HCT116 (cell line): ENCODE data around the gene OR10S1. TPM values are rescaled to one million over a fixed set of nuclear protein-coding genes. Genes with fewer than 3 reads are reported as not detected.

Experiments
- ATAC-seq: fragments of 200-7000 bp; cut with Tn5 transposase; 2 replicates; pipeline ENCODE4 v1.9.1; 2020; ENCODE audit warnings: mild to moderate bottlenecking, moderate library complexity
- BruUV-seq: library from RNA; stranded (reverse); fragments of 400-500 nt; replicated peaks from 2 replicates; lab custom pipeline; 2021; lab: Mats Ljungman, UMichigan
- CTCF ChIA-PET: fragments of 300-600 bp; sonication (Branson Sonifier 250); formaldehyde crosslinking; loops from one replicate; lab custom pipeline; 2021; ENCODE audit warnings: antibody characterized with exemption; lab: Charles Lee
- POLR2A ChIA-PET: fragments of 300-600, 350-600 bp; sonication (Branson Sonifier 250); formaldehyde crosslinking; loops from one replicate; lab custom pipeline; 2021; ENCODE audit warnings: antibody characterized with exemption; lab: Charles Lee
- RAD21 ChIA-PET, 2 experiments: fragments of 300-600 bp; sonication (Branson Sonifier 250); formaldehyde crosslinking; loops; one replicate each; lab custom pipeline; 2023; ENCODE audit warnings: low total read pairs in 2 of 2; ENCODE audit not compliant: uncharacterized antibody in 2 of 2, unreplicated experiment in 2 of 2, low non-redundant PET in 1 of 2; lab: Charles Lee
- DNase-seq: peaks from one replicate; pipeline ENCODE4 v3.0.0-alpha.2; 2010; ENCODE audit warnings: low read depth, low spot score
- H2AFZ ChIP-seq: fragments of 200-600 bp; shearing (Covaris generic), sonication (generic); 2 replicates; pipeline ENCODE4 v1.6.1; 2017; ENCODE audit warnings: low read depth, mixed run types, mixed read lengths, antibody characterized with exemption, low read length; ENCODE audit not compliant: poor library complexity, severe bottlenecking
- H3K27ac ChIP-seq: 2 replicates; pipeline ENCODE4 v1.5.1; 2012; ENCODE audit warnings: low read depth, low read length
- H3K27me3 ChIP-seq: fragments of 200-600 bp; sonication (generic); 2 replicates; pipeline ENCODE4 v1.6.1; 2016; ENCODE audit warnings: mixed run types, low read length, mixed read lengths; ENCODE audit not compliant: insufficient read depth
- H3K36me3 ChIP-seq, 2 experiments: fragments of 200-500 bp in 1 of 2; fragments of 200-600 bp in 1 of 2; sonication (Bioruptor generic) in 1 of 2; sonication (generic) in 1 of 2; 2 replicates each; pipeline versions ENCODE4 v1.5.1 to v1.6.1; 2014 to 2016; ENCODE audit warnings: low read length in 2 of 2, inconsistent platforms in 1 of 2, mixed read lengths in 1 of 2, mixed run types in 1 of 2; ENCODE audit not compliant: insufficient read depth in 2 of 2, control insufficient read depth in 1 of 2
- H3K4me1 ChIP-seq, 2 experiments: fragments of 200-600 bp in 1 of 2; sonication (generic) in 1 of 2; 2 replicates each; pipeline versions ENCODE4 v1.5.1 to v1.6.1; 2012 to 2017; ENCODE audit warnings: low read length in 2 of 2, inconsistent platforms in 1 of 2, mild to moderate bottlenecking in 1 of 2, mixed read lengths in 1 of 2, mixed run types in 1 of 2, moderate library complexity in 1 of 2; ENCODE audit not compliant: insufficient read depth in 2 of 2, control insufficient read depth in 1 of 2
- H3K4me2 ChIP-seq: fragments of 200-600 bp; sonication (generic); 2 replicates; pipeline ENCODE4 v1.6.1; 2017; ENCODE audit warnings: mixed run types, low read length, mixed read lengths
- H3K4me3 ChIP-seq, 2 experiments: fragments of 200-600 bp in 1 of 2; sonication (generic) in 1 of 2; replicated peaks in 1 of 2; 2 replicates each; pipeline ENCODE4 v1.5.1; 2011 to 2016; ENCODE audit warnings: low read length in 2 of 2, control low read depth in 1 of 2, low read depth in 1 of 2, mild to moderate bottlenecking in 1 of 2, mixed read lengths in 1 of 2, mixed run types in 1 of 2
- H3K79me2 ChIP-seq: fragments of 200-600 bp; sonication (generic); 2 replicates; pipeline ENCODE4 v1.6.1; 2017; ENCODE audit warnings: mild to moderate bottlenecking, mixed run types, low read length, moderate library complexity, mixed read lengths; ENCODE audit not compliant: insufficient read depth
- H3K9ac ChIP-seq: fragments of 200-600 bp; sonication (generic); 2 replicates; pipeline ENCODE4 v1.6.1; 2016; ENCODE audit warnings: low read length, mixed read lengths
- H3K9me2 ChIP-seq: fragments of 200-600 bp; sonication (generic), shearing (Covaris generic); 2 replicates; pipeline ENCODE4 v1.6.1; 2017; ENCODE audit warnings: mixed run types, mild to moderate bottlenecking, moderate library complexity; ENCODE audit not compliant: insufficient read depth
- H3K9me3 ChIP-seq, 2 experiments: fragments of 200-500 bp in 1 of 2; fragments of 200-600 bp in 1 of 2; sonication (Bioruptor generic) in 1 of 2; sonication (generic) in 1 of 2; 2 replicates each; pipeline ENCODE4 v1.6.1; 2014 to 2017; ENCODE audit warnings: low read length in 2 of 2, mixed read lengths in 2 of 2, inconsistent platforms in 1 of 2, low read depth in 1 of 2, mild to moderate bottlenecking in 1 of 2, mixed run types in 1 of 2, moderate library complexity in 1 of 2; ENCODE audit not compliant: control insufficient read depth in 1 of 2, insufficient read depth in 1 of 2
- H4K20me1 ChIP-seq: fragments of 200-600 bp; sonication (generic), shearing (Covaris generic); 2 replicates; pipeline ENCODE4 v1.6.1; 2017; ENCODE audit warnings: mixed run types, mild to moderate bottlenecking, moderate library complexity; ENCODE audit not compliant: insufficient read depth
- CBX3 ChIP-seq: IDR thresholded peaks from 2 replicates; pipeline ENCODE4 v1.6.1; 2012; ENCODE audit warnings: low read depth
- CEBPB ChIP-seq: IDR thresholded peaks from 2 replicates; pipeline ENCODE4 v1.6.1; 2012; ENCODE audit warnings: low read depth
- CTCF ChIP-seq, 3 experiments: fragments of 200-600 bp in 1 of 3; sonication (generic) in 1 of 3; IDR thresholded peaks in 2 of 3; conservative IDR thresholded peaks in 1 of 3; 2 replicates each; pipeline ENCODE4 v1.5.1; 2012 to 2017; ENCODE audit warnings: low read depth in 2 of 3, low read length in 2 of 3, antibody characterized with exemption in 1 of 3, borderline replicate concordance in 1 of 3, control low read depth in 1 of 3, mild to moderate bottlenecking in 1 of 3, mixed read lengths in 1 of 3, mixed run types in 1 of 3, moderate library complexity in 1 of 3; ENCODE audit not compliant: insufficient read depth in 1 of 3
- EZH2 ChIP-seq: fragments of 200-600 bp; sonication (generic); IDR thresholded peaks from 2 replicates; pipeline ENCODE4 v1.6.1; 2017; ENCODE audit warnings: antibody characterized with exemption, mixed run types
- JUND ChIP-seq: IDR thresholded peaks from 2 replicates; pipeline ENCODE4 v1.6.1; 2012
- SIN3A ChIP-seq: IDR thresholded peaks from 2 replicates; pipeline ENCODE4 v1.6.1; 2012; ENCODE audit warnings: low read depth
- SP1 ChIP-seq: IDR thresholded peaks from 2 replicates; pipeline ENCODE4 v1.6.1; 2012; ENCODE audit warnings: low read depth
- SRF ChIP-seq: IDR thresholded peaks from 2 replicates; pipeline ENCODE4 v1.6.1; 2012; ENCODE audit warnings: low read depth
- TCF7L2 ChIP-seq: IDR thresholded peaks from 2 replicates; pipeline ENCODE4 v1.7.0; 2011; ENCODE audit warnings: borderline replicate concordance, inconsistent platforms; ENCODE audit not compliant: insufficient read depth, insufficient read length; ENCODE audit errors: extremely low read depth
- ZBTB33 ChIP-seq: IDR thresholded peaks from 2 replicates; pipeline ENCODE4 v1.6.1; 2011; ENCODE audit warnings: mild to moderate bottlenecking, low read length, moderate library complexity; ENCODE audit not compliant: insufficient replicate concordance; ENCODE audit errors: extremely low read depth
- ZNF274 ChIP-seq: fragments of 200-500 bp; sonication (Bioruptor generic); IDR thresholded peaks from 2 replicates; pipeline ENCODE4 v1.6.1; 2014; ENCODE audit warnings: mild to moderate bottlenecking, low read depth, low read length, inconsistent platforms
- intact Hi-C: fragments of 100-400 bp; cut with micrococcal nuclease; formaldehyde crosslinking; loops from 2 replicates; pipeline ENCODE4 v1.10.0; 2022
- total RNA-seq: library from RNA; stranded (reverse); gene quantifications from one replicate; pipeline ENCODE4 v1.2.1, GENCODE V29; 2021; ENCODE audit not compliant: unreplicated experiment

The OR10S1 gene
- total RNA-seq, 1 experiment from 2014 or later: not detected

GRCh38 chr11:123943738-123944137, 33.8 kb downstream of the OR10S1 start, which contains the start of gene OR6T1:
Gene OR6T1 (minus strand): TSS chr11:123943838. CDS start chr11:123943838, 0 bp downstream.
- intact Hi-C loops: no loop called here
- H3K27ac ChIP-seq: no peak within 1 kb of the TSS
- no peak within 1 kb of the TSS for H3K4me2 ChIP-seq
- no peak within 1 kb of the TSS for H3K9ac ChIP-seq
- ChIA-PET CTCF (no interaction called here), RAD21 (no interaction called here), POLR2A (no interaction called here)
- no peaks in the 10 kb centered on the region for H3K4me1 ChIP-seq
- no peaks in the 10 kb centered on the region for H3K9me2 ChIP-seq
- no peaks in the 10 kb centered on the region for H4K20me1 ChIP-seq
- no peaks in the 10 kb centered on the region for H3K36me3 ChIP-seq
- H3K9me3 ChIP-seq: no peaks in the 10 kb centered on the region
- H2AFZ ChIP-seq: no peak within 1 kb of the TSS
- no peaks in the 10 kb centered on the region for H3K79me2 ChIP-seq
- BruUV-seq: no TSS peak
- ATAC-seq: no peak
- TF ChIP-seq TCF7L2: no peak
- TF ChIP-seq JUND: no peak
- TF ChIP-seq CTCF (IDR thresholded peaks at IDR 0.05 in 2 of 3, conservative IDR thresholded peaks at IDR 0.05 in 1 of 3; ENCODE audit: borderline replicate concordance in 1 of 3, insufficient read depth in 1 of 3, low read depth in 2 of 3, low read length in 2 of 3): no peak
- TF ChIP-seq ZBTB33: no peak
- TF ChIP-seq CEBPB: no peak
- no peak for TF ChIP-seq SRF
- TF ChIP-seq CBX3: no peak
- TF ChIP-seq SIN3A: no peak
- TF ChIP-seq EZH2: no peak
- no peak for TF ChIP-seq SP1
- no peak for TF ChIP-seq ZNF274
- no peak within 1 kb of the TSS for H3K4me3 ChIP-seq
- 0 out of 2 replicates have a peak, but pooled peaks cover 8% of the 10 kb centered on the region for H3K27me3 ChIP-seq
- no peak for DNase-seq
